Lung (tissue), 12 donors: ENCODE measurements around the gene PPP1R14B. TPM values are rescaled to one million over a fixed set of nuclear protein-coding genes. Genes with fewer than 3 reads are reported as not detected.

Source experiments
- ATAC-seq: fragments of 200-7000 bp; cut with Tn5 transposase; one replicate; pipeline ENCODE4 v1.9.1; 2020; ENCODE audit warnings: moderate number of reproducible peaks; ENCODE audit not compliant: insufficient read depth, low FRiP score
- DNase-seq, 3 donors: peaks; one replicate each; pipeline ENCODE4 v3.0.0-alpha.2; 2013 to 2017
- H3K27ac ChIP-seq, 2 donors: one replicate each; pipeline ENCODE4 v1.5.1; 2013; ENCODE audit warnings: mild to moderate bottlenecking in 2 of 2, moderate library complexity in 2 of 2, control low read depth in 1 of 2, inconsistent platforms in 1 of 2, low read depth in 1 of 2, low read length in 1 of 2
- H3K27me3 ChIP-seq, 3 donors: one replicate each; pipeline ENCODE4 v1.5.1; 2013; ENCODE audit warnings: low read length in 2 of 3; ENCODE audit not compliant: control insufficient read depth in 3 of 3, insufficient read depth in 3 of 3
- H3K36me3 ChIP-seq, 4 donors: one replicate each; pipeline ENCODE4 v1.5.1; 2013; ENCODE audit warnings: low read length in 4 of 4, mild to moderate bottlenecking in 1 of 4, moderate library complexity in 1 of 4; ENCODE audit not compliant: control insufficient read depth in 4 of 4, insufficient read depth in 4 of 4
- H3K4me1 ChIP-seq, 5 donors: one replicate each; pipeline ENCODE4 v1.5.1; 2013; ENCODE audit warnings: low read length in 5 of 5, mild to moderate bottlenecking in 2 of 5, moderate library complexity in 1 of 5; ENCODE audit not compliant: control insufficient read depth in 5 of 5, insufficient read depth in 5 of 5
- H3K4me3 ChIP-seq: one replicate; pipeline ENCODE4 v1.5.1; 2013; ENCODE audit warnings: mild to moderate bottlenecking, control low read depth, moderate library complexity
- H3K9ac ChIP-seq, 2 donors: one replicate each; pipeline ENCODE4 v1.5.1; 2013; ENCODE audit warnings: low read length in 2 of 2, control low read depth in 1 of 2; ENCODE audit not compliant: insufficient read depth in 1 of 2
- H3K9me3 ChIP-seq, 4 donors: one replicate each; pipeline ENCODE4 v1.5.1; 2013; ENCODE audit warnings: low read length in 3 of 4, mild to moderate bottlenecking in 1 of 4, moderate library complexity in 1 of 4; ENCODE audit not compliant: control insufficient read depth in 4 of 4, insufficient read depth in 3 of 4
- whole genome bisulfite sequencing, 2 donors: extraction: QIAGEN DNeasy Blood & Tissue Kit; methylation state at CpG; one replicate each; pipeline ENCODE4 v1.1.7; 2013; 5-methylcytosine and 5-hydroxymethylcytosine counted together
- polyA plus RNA-seq, 2 donors: library from polyadenylated mRNA; stranded (reverse); fragments of 200-250 nt; gene quantifications; one replicate each; pipeline ENCODE4 v1.2.1, GENCODE V29; 2013
- total RNA-seq, 2 donors: library from RNA; depleted of rRNA in 1 of 2; stranded (reverse); fragments of >200 nt in 1 of 2; gene quantifications; one replicate each; pipeline ENCODE4 v1.2.1, GENCODE V29; 2014 to 2021
- TF ChIP-seq, protein P1 (sequence below): IDR thresholded peaks from 2 replicates; pipeline ENCODE4 v1.5.1; 2012; ENCODE audit warnings: mild to moderate bottlenecking; ENCODE audit errors: control extremely low read depth, extremely low read depth
- donor health status: control.
- donor health status: control.
- donor health status: Bipolar disorder and iron deficiency.
- donor health status: healthy.
- donor health status: DM: yes; HTN: yes; CAD: no.

The PPP1R14B gene
- total and polyA plus RNA-seq, 4 donors = 28.2 to 241 (median 152) TPM

DNA sequence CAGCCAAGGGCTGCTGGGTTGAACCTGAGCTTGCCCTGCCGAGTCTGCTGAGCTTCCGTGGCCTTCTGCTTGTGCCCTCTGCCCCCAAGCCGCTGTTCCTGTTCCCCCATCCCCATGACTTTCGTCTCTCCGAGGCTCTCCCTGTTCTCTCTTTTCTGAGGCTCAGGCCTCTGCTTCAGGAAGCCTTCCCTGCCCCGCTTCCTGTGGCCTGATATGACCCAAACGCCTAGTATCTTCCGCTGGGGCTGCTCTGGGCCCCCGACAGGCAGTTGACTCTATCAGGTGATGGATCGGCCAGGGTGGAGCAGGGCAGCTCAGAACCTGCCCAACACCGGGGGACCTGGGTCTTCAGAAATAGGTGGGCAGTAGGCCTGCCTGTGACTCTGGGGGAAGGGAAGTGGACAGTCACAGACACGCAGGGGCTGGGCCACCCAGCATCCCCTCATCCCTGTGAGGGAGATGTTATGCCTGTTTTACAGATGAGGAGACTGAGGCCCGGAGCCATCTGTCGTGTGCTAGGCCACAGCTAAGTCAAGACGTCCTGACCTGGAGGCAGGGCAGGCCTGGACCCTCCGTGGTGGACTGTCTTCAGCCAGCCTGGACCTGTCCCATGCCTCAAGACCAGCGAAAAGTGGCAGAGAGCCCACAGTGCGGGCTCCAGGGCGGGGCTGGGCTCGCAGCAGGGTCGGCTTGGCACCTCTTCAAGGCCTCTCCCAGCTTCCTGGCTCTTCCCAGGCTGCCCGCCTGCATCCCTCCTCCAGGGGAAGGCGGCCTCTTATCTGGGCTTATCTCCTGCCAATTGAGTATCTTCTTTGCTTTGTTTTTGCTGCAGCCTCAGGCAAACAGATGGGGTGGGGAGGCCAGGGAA, 21.5 kb upstream of the PPP1R14B start:
- peak in 2 of 3 donors; percentile 73 to 81 for DNase-seq
- WGBS, 2 donors = 28 to 30% methylated on average over 23 of the region's 23 CpGs
- peak overlapping the region; percentile 96 to 99 for H3K27ac ChIP-seq
- H3K9me3 ChIP-seq = no peaks in the 10 kb centered on the region
- TF ChIP-seq, protein P1, sequence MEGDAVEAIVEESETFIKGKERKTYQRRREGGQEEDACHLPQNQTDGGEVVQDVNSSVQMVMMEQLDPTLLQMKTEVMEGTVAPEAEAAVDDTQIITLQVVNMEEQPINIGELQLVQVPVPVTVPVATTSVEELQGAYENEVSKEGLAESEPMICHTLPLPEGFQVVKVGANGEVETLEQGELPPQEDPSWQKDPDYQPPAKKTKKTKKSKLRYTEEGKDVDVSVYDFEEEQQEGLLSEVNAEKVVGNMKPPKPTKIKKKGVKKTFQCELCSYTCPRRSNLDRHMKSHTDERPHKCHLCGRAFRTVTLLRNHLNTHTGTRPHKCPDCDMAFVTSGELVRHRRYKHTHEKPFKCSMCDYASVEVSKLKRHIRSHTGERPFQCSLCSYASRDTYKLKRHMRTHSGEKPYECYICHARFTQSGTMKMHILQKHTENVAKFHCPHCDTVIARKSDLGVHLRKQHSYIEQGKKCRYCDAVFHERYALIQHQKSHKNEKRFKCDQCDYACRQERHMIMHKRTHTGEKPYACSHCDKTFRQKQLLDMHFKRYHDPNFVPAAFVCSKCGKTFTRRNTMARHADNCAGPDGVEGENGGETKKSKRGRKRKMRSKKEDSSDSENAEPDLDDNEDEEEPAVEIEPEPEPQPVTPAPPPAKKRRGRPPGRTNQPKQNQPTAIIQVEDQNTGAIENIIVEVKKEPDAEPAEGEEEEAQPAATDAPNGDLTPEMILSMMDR = no peak
- peaks cover 0 to 28% (median 8%) of the 10 kb centered on the region in 5 donors for H3K4me1 ChIP-seq
- no peaks in the 10 kb centered on the region for H3K27me3 ChIP-seq
- H3K36me3 ChIP-seq = peaks cover 2 to 33% (median 12%) of the 10 kb centered on the region in 4 donors
- H3K4me3 ChIP-seq = no peak overlapping the region
- no peak overlapping the region for H3K9ac ChIP-seq
- ATAC-seq = no peak

DNA sequence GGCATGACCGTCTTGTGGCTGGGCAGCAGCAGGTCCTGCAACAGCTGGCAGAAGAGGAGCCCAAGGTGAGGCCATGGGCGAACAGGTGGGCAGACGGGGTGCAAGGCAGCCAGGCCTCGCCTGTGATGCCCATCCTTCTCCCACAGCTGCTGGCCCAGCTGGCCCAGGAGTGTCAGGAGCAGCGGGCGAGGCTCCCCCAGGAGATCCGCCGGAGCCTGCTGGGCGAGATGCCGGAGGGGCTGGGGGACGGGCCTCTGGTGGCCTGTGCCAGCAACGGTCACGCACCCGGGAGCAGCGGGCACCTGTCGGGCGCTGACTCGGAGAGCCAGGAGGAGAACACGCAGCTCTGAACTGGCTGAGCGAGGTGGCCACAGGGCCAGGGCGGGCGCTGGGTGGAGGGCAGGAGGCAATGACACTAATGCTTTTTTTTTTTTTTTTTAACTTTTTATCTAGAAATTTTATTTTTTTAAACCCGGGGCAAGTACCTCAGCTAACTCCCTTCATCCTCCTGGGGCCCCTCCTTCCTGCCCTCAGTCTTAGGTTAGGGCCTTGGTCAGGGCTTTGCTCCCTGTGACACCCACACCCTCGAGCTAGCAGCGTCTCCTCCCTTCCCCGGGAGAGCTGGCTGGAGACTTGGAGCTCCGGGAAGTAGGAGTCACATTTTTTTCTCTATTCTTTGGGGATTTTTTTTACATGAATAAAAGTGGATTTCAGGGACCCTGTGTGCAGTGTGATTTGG, 20.6 kb upstream of the PPP1R14B start:
- Histone ChIP-seq H3K4me3 (no peak overlapping the region), H3K27ac (peak overlapping the region; percentile 96 to 99), H3K9ac (no peak overlapping the region), H3K27me3 (no peaks in the 10 kb centered on the region), H3K9me3 (no peaks in the 10 kb centered on the region), H3K36me3 (peaks cover 2 to 42% (median 11%) of the 10 kb centered on the region in 4 donors), H3K4me1 (peaks cover 0 to 26% (median 8%) of the 10 kb centered on the region in 5 donors)
- TF ChIP-seq, protein P1 = no peak
- no peak for ATAC-seq
- no peak for DNase-seq
- WGBS, 2 donors = 79 to 85% methylated on average over 27 of the region's 27 CpGs

DNA sequence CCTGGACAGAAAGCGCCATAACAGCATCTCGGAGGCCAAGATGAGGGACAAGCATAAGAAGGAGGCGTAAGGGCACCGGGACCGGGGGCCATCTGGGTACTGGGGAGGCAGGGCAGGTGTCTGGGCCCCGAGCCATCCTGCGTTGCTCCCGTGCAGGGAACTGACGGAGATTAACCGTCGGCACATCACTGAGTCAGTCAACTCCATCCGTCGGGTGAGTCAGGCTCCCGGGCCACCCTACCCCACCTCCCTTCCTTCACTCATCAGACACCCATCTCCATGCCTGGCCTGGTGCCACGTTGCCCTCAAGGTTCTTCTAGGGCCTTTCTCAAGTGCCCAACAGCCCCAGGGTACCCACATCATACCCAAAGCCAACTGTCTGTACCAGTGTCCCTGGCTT, 19.6 kb upstream of the PPP1R14B start:
- ATAC-seq (no peak), DNase-seq (no peak)
- H3K9me3 ChIP-seq = no peaks in the 10 kb centered on the region
- TF ChIP-seq, protein P1 = no peak
- 93 to 94% methylated on average over 15 of the region's 15 CpGs for WGBS, 2 donors
- no peak overlapping the region for H3K4me3 ChIP-seq
- H3K4me1 ChIP-seq = peaks cover 0 to 17% (median 6%) of the 10 kb centered on the region in 5 donors
- H3K9ac ChIP-seq = no peak overlapping the region
- H3K27me3 ChIP-seq = no peaks in the 10 kb centered on the region
- no peak overlapping the region for H3K27ac ChIP-seq
- peaks cover 2 to 53% (median 11%) of the 10 kb centered on the region in 4 donors for H3K36me3 ChIP-seq
